HG03521 (cell line): ENCODE results near the gene COL23A1.

Experiments used
- ATAC-seq: cut with Tn5 transposase; IDR thresholded peaks from one replicate; pipeline ENCODE4 v1.9.1; 2021; ENCODE audit warnings: mild to moderate bottlenecking, moderate library complexity; ENCODE audit not compliant: unreplicated experiment

Gene COL23A1

DNA sequence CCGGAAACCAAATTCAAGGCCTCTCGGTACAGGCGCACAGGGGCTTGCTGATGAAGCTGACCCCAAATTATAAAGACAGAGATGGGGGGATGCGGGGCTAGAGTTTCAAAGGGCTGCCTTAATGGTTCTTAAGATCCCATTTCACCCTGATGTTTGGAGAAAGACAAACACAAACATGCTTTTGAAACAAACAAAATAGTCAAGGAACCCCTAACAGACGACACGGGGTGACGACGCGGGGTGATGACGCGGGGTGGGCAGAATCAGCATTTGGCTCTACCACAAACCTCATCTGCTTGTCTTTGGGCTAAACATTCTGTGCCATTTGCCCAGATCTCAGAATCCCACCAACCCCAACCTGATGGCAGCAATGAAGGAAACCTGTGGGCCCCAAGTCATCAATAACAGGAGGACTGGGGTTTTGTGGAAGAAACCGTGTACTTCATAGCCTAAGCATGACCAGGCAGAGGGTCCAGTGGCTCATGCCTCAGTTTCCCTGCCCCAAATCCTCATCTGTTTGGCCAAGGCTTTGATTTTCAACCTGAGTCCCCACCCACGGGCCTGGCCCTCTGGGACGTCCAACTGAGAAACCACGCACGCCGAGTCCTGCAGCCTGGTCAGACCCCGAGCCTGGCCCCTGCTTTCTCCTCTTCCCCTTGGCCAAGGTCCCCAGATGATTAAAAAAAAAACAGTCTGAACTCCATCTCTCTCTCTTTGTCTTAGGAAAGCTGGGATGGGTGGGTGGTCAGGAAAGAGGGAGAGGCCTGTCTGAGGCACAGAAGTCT lies 148.5 kb downstream of the COL23A1 start:
- ATAC-seq: no peak

DNA sequence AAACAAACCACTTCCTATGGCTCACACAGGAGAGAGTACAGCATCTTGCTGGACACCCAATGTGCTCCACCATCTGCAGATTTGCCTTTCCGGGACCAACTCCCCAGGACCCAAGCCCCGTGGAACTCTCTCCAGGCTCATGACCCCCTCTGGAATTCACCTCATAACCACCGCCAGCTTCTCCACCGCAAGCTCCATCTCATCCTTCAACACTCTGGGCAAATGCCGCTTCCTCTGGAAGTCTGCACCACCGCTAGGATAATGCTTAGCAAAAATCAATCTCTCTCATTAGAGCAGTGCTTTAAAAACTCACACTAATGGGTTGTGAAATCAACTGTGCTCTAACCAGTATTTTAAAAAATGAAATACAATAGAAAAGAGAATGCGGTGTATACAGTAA lies 150.0 kb downstream of the COL23A1 start:
- no peak for ATAC-seq

DNA sequence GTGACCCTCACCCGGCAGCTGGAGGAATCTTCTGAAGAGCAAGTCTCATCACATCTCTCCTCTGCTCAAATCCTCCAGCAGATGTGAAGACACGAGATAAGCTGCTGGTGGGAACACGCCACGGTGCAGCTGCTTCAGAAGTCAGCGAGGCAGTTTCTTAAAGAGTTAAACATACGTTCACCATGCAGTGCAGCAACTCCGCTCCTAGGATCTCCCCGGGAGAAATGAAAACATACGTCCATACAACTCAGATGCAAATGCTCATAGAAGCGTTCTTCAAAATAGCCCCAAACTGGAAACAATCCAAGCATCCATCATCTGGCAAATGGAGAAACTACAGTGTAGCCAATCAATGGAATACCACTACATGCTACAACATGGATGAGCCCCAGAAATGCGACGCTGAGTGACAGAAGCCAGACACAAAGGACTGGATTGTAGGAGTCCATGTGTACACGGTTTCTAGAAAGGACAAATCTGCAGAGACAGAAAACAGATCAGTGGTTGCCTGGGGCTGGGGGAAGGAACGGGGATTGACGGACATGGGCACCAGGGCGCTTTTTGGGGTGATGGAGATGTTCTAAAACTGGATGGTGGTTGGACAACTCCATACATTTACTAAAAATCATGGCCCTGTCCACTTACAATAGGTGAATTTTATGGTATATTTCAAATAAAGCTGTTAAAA lies 150.6 kb downstream of the COL23A1 start:
- no peak for ATAC-seq

DNA sequence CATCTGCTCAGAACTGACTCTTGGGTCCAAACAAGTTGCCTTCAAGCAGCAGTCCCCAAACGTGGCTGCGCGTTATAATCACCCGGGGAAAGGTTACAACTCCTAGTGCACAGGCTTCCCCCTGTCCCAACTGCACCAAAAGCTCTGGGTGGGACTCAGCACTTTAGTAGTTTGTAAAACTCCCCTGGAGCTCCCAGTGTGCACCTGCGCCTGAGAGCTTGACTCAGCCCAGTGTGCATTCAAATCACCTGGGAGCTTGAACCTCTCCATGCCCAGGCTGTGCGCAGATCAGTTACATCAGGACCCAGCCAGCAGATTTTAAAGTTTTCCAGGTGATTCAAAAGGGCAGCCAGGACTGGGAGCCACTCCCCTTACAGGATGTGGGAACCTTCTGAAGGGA lies 151.4 kb downstream of the COL23A1 start:
- no peak for ATAC-seq

DNA sequence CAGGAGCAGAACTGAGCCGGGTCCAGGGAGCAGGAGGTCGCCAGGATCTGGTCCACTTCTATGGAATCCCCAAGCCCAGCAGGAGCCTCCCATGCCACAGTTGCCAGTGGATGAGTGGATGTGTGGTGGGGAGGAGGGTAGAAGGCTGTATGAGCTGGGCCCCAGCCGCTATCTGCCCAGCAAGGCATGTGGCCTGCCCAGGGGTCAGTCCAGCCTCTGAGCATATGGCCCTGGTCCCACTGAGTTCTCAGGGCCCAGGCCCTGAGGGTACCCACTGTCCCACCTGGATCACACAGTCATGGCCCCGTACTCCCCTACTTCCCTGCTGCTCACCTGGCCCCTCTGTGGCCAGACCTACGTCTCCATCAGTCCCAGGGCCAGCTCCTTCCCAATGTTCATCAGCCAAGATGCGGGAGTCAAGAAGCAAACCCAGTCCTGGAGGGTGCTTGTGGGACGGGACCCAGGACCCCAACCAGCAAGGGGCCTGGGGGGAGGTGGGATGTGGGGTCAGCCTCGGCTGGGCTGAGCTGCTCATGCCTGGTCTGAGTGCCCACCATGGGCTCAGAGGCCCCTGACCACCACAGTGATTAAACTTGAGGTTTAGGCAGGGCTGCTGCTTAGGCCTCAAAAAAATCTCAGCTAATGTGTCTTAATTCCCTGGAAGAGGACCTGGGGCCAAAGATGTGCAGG lies 152.7 kb downstream of the COL23A1 start:
- ATAC-seq: no peak

DNA sequence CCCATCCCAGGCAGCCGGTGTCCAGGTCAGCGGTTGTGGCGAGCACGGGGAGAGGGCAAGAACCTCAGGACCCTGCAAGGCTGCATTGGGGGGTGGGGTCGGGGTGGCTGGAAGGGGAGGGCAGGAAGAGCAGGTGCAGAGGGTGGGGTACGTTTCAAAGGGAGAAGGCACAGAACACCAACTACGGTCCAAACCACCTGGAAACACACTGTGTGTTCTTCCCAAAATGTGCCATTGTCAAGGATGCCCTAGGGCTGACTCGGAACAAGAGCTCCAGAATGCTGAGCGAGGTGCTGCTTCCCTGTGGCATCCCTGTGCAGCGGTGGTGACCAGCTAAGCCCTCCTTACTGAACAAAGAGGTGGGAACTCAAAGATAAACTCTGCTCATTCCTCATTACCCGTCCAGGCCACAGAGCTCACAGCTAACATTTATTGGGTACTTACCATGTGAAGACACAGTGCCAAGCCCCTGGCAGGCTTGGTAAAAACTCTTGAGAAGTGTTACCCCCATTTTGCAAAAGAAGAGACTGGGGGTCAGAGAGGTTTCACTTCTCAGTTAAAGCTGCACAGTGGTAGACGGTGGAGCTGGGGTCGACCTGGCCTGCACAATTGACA lies 153.8 kb downstream of the COL23A1 start:
- no peak for ATAC-seq

DNA sequence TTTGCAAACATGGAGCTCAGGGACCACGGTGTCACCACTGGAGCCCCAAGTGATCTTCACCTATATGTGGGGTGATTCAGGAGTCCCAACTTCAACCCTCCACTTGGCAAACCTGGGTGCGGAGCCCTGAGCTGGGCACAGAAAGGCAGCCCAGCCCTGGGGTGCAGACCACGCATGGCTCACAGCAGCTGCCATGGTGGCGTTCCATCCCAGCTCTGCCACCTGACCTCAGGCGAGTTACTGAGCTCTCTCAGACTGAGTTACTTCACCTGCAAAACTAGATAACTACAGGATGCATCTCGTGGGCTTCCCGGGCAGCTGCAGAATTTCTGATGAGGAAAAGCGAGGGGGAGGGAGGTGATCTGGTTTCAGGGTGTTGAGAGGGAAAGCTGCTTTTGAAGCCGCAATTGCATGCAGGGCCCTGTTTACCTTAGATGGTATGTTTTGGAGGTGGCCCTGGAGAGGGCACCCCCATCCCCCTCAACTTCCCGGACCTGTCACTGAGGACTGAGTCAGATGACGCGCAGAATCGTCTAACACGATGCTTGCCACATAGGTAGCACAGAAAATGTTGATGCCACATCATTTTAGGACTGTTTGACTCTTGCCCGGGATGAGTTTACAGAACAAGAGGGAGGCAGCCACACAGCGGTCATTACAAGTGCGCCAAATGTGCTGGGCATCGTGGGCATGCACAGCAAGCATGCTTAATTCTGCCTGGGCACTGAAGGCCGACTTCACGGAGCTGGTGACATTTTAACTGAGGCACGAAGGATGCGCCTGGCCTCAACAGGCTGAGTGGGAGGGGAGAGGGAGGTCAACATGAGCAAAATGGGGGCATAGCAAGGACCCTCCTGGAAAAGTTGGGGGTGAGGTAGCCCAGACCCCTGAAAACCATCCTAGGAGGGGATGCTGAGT lies 154.6 kb downstream of the COL23A1 start:
- no peak for ATAC-seq

DNA sequence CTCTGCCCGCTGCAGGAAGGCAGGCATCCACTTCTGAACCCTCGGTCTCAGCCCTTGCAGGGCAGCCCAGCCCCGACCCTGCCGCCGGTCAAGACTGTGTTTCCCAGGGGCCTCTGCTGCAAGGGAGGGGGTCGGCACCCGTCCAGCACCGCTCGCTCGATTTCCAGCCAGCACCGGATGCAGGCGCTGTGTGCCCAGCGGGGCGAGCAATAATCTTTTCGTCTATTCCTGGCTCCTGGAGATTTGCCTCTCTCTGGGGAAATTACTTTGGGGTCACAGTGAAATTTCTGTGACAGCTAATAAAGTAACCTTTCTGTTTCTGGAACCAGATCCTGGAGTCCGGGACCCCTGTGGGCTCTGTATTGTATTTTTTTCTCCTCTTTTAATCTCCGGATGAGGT lies 155.3 kb downstream of the COL23A1 start:
- no peak for ATAC-seq

DNA sequence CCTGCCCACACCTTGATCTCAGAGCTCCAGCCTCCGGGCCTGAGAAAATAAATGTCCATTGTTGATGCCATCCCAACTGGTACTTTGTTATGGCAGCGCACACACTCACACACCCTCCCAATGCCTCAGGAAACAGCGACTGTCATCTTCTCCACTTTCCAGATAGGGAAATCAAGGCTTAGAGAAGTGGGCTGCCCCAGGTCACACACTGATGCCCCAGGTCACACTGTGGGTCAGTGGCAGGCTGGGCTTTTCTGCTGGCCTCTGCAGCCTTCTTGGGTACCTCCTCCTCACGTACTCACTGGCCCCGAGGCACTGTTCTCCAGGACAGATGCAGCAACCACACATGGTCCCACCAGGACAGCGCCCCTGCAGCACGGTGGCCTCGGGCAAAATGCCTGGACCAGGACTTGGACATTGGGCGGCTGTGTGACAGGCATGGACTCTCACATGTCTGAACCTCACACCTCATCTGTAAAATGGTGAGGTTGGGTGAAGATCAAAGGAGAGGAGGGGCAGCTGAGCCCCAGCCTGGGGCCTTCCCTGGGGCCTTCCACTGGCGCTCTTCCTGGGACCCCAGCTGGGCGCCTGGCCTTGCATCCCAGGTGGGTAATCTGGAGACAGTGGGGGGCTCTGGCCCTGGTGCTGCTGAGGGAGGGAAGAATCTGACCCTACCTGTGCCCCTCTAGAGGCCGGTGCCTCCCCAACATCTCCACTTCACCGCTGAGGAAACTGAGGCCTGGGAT lies 156.0 kb downstream of the COL23A1 start:
- ATAC-seq: no peak

DNA sequence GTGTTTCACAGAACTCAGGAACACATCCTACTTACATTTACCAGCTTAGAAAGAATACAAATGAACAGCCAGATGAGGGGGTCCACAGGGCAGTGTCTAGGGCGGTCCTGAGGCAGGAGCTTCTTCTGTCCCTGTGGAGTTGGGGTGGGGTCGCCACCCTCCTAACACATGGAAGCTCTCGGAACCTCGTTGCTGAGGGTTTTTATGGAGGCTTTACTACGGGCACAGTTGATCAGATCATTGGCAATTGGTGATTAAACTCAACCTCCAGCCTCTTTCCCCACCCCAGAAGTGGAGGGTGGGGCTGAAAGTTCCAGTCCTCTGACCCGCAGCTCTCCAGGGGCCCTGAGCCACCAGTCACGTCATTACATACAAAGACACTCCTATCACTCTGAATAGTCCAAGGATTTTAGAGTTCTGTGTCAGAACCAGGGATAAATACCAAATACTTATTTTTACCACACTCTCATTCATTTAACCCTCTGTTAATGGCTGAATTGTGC lies 156.9 kb downstream of the COL23A1 start:
- ATAC-seq: no peak

DNA sequence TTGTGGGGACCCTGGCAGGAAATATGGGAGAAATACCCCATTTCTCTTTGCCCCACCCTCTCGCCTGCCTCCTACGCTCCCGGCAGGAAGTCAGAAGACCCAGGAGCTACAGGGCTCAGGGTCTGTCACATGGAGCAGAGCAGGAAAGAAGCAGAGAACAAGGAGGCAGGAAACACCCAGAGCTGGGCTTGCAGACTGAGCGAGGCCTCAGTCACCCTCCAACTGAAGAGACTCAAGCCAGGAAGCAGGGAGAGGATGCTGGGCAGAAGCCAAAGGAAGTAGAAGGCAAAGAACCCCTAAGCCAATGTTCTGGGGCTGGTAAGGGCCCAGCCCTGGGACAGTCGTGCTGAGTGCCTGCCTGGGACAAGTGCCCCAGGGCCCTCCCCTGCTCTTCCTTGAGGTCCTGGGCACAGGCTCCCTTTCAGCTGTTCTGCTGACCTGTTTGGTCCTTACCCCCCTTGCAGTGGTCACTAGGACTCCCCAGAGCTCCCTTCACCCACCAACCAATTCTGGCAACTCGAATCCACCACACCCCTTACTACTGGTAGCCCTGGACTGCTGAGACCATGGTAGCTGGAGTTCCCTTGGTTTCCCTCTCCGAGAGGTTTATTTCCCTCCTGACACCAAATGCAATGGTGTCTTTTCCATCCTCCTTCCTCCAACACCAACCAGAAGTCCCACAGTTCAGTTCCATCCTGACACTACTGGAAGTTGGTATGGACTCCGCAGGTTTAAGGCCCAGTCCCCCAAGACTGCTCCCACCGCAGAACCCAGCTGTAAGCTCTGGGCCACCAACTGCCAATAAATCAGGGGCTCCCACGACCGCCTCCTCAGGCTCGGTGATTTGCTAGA lies 157.5 kb downstream of the COL23A1 start:
- ATAC-seq: no peak

DNA sequence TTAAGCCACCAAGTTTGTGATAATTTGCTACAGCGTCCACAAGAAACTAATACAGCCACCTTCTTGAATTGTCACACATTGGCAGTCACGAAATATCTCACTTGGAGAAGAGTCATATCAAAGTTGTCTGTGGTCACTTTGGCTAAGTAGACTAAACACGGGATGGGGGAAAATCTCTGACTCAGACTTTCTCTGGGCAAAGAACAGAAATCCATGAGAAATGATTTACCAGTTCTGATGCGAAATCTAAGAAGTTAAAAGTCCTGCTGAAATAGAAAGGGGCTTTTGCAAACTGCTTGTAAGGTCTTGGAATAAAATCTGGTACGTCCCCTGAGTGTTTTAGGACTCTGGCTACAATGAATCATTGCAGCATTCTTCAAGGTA lies 158.4 kb downstream of the COL23A1 start:
- no peak for ATAC-seq

DNA sequence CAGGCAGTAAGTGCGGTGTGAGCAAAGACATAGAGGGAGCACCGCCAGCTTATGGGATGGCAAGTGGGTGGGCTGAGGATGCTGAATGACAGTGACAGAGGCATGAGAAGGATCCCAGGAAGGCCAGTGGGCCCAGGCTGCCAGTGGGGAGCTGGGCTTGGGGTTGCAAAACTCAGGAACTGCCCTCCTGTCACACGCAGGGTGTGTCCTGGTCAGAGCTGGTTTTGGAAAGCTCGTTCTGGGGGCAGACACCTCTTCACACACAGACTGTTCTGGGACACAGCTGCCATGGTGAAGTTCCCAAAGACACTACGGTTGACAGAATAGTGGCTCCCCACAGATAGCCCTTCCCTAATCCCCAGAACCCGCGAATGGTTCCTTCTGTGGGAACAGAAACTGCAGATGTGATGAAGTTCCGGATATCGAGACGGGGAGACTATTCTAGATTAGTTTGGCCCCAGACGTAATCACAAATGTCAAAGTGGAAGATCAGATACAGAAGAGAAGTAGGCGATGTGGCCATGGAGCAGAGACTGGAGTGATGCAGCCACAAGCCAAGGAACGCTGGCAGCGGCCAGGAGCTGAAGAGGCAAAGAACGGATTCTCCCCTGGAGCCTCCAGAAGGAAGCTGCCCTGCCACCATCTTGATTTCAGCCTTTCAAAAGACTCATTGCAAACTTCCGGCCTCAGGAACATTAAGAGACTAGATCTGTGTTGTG lies 159.0 kb downstream of the COL23A1 start:
- ATAC-seq: no peak

DNA sequence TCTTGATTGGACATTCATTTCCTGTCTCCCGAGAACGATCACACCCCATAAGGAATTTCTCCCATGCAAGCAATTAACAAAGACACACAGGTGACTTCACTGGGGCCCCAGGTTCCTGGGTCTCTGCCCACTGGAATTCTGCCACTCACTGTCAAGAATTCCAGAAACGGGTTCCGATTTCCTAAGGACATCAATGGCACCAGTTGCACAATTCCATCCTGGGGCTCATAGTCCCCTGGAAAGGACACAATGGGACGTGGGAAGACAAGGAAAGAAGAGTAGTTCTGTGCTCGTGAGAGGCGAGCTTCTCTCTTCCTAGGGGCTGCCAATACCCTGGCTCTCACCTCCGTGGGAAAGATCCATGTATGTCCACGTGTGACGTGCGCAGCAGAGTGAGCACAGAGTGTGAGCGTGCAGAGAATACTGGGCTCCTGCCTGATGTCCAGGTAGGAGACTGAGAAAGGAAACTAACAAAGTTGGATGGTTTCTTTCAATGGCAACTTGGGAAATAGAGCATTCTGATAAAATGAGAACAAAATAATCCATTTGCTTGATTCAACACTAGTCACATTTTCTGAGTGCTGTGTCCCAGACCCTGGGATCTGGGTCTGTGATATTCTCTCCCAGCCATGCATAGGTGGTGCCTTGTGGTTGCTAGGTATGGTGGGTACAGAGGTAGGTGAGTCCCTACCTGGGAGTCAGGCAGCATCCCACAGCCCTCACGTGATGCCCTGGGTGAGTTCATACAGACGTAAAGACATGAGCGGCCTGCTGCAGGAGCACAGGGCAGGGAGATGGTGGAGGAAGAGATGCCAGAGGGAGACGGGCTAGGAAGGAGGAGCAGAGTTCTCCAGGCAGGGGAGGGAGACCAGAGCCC lies 159.8 kb downstream of the COL23A1 start:
- ATAC-seq: no peak

DNA sequence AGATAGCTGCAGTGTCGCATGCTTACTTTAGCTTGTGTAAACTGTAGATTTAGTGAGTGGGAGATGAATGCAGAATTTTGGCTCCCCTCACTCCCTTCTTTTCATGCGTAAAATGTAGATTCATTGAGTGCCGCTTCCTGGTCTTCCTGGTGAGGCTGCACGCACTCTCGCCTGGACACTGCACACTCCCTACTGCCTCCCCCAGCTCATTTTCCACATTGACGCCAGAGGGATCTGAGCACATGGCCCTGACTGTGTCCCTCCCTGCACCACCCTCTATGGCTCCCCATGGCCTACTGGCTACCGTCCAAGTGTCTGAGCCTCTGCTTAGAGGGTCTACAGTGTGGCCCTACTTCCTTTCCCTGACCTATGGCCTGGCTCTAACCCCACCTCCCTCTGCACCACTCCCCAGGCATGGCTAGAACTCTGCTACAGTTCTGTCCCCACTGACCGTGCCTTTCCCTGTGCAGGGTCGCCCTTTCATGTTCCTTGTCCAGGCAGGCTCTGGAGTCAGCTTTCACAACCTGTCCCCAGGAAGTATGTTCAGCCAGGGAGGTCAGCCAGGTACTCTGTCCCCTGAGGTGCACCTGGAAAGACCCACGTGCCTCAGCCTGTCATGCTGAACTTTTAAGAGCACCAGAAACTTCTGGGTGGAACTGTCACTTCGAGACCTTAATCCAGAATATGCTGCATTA lies 160.6 kb downstream of the COL23A1 start:
- no peak for ATAC-seq

DNA sequence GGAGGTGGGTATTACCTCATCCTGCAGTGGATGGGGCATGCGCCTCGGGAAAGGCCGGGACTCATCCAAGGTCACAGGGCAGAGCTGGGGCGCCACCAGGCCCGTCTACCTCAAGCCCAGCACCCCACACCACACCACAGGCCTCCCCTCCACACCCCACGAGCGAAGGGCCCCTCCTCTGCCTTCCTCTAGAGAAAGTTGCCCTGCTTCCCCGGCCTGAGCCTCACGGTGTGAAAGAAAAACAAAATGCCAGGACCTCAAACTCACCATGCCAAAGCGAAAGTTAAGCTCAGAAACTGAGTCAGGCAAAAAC lies 161.1 kb downstream of the COL23A1 start:
- no peak for ATAC-seq
